Activated T-cell treated with anti-CD3 and anti-CD28 coated beads, Interleukin-2, amount 50 U/mL, for 48 hours (primary cell): ENCODE data around the gene GLRX.
"Not testable (repeated sequence)": the region's sequence is repeated elsewhere in the genome, so short reads cannot be mapped to it uniquely, and the experiment has no call there.

Experiments
- DNase-seq, 2 experiments: peaks; one replicate each; pipeline ENCODE4 v3.0.0-alpha.2; 2020

The GLRX gene

DNA sequence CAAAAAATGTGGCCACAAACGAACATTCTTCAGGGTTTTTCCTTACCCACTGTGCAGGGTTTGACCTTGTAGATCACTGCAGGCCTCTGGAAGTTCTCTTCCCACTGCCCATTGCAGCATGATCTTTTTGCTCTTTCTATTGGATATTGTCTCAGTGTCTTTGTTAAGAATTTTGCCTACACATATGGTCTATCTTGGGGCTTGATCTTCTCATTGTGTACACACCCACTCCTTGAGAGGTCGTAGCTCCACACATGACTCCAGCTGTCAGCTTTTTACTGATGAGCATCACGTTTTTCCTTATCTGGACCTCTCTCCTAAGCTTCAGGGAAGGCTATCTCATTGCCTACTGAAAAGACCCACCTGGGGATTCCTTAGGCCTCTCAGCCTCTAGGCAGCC, 3.0 kb upstream of the GLRX start:
- no peak for DNase-seq

DNA sequence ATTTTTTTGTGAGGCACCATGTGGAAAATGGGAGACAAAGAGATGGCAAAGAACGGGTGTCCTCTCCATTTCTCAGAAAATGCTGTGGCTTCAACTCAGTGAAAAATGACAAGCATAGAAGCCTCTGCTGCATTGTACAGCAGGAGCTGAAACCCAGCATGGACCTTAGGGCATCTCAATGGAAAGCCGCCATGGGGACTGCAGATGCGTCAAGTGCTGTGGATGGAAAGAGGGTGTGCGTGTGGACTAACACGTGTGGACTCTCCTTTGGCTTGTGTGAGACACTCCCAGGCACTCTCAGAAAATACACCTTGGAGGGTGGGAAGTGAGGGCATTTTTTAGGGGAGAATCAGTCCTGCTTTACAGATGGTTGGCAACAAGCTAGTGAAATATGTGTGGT, 2.2 kb upstream of the GLRX start:
- no peak for DNase-seq

DNA sequence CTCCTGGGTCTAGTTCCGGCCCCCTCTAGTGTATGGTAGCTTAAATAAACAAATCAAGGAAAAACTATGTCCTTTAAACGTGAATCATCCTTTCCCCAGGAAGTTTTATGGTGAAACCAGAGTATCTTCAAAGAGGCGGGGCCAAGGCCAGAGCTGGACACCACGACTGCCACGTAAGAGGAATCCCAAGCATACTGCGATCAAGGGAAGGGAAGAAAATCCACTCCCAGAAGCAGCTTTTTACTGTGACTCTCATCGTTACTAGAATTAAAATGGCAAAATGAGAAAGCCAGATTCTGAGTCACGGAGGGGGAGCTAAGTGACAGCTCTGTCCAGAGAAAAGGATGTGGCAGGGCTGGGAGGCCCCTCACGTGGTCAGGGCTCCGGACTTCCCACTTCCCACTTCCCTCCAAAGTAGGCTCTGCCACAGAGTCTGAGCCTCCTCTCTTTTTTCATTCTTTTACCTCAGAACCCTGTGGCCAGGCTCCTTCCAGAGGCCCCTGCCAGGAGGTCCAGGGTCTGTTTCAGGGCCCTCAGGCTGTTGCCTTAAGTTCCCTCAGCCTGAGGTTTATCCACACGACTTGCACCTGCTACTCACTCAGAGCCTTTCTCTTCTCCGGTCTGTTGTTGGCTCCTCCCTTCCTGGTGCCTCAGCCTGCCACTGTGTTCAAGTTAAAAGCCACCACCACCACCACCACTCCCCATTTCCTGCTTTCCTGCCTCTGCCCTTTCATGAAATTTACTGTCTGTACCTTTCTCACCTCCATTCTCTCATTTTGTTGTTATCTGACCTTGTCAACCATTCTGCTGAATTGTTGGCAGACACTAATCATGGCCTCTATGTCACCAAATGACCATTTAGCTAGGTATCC, 1.4 kb upstream of the GLRX start:
- DNase-seq: peak; percentile 68 to 70

DNA sequence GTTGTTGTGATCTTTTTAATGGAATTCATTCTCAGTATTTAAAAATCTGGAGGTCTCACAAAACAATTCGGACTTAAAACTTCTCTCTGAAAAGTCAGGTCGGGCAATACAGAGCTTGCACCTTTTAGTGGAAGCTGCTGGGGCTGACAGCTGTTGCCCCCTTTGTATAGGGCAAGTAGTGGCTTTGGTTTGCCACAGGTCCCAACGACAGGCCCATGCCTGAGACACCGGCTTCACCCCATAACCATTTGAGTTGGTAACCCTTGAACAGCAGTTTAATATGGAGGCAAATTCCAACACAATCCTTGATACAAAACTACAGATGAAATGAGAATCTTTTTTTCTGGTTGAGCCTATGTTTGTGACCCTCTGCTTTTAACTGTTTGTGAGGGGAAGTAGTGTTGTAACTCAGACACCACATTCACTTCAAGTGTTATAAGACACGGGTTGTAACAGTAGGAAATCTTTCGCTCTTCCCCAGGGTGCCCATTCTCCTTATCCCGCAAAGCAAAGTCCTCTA, 752 bp upstream of the GLRX start:
- DNase-seq: no peak

DNA sequence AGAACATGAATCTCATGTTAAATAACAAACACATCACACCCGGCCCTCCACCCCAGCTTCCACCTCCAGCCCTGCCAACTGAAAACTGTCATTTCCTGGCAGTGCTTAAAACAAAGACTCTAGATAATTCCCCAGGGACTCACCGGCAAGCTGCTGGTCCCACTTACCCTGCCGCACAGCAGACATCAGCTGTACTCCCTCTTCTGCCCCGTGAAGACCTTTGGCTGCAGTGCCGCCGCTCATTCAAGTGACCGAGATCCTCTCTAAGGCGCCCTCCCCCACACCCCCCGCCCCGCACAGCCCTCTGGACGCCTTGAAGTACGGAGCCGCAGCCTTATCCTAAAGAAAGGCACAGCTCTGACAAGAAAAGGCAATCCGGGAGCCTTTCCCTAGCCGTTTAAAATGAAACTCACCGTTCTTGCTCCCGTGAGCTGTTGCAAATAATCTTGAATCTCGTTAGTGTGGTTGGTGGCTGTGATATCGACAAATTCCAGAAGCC, 434 bp downstream of the GLRX start:
- DNase-seq: peak in 1 of 2 experiments; percentile 60

DNA sequence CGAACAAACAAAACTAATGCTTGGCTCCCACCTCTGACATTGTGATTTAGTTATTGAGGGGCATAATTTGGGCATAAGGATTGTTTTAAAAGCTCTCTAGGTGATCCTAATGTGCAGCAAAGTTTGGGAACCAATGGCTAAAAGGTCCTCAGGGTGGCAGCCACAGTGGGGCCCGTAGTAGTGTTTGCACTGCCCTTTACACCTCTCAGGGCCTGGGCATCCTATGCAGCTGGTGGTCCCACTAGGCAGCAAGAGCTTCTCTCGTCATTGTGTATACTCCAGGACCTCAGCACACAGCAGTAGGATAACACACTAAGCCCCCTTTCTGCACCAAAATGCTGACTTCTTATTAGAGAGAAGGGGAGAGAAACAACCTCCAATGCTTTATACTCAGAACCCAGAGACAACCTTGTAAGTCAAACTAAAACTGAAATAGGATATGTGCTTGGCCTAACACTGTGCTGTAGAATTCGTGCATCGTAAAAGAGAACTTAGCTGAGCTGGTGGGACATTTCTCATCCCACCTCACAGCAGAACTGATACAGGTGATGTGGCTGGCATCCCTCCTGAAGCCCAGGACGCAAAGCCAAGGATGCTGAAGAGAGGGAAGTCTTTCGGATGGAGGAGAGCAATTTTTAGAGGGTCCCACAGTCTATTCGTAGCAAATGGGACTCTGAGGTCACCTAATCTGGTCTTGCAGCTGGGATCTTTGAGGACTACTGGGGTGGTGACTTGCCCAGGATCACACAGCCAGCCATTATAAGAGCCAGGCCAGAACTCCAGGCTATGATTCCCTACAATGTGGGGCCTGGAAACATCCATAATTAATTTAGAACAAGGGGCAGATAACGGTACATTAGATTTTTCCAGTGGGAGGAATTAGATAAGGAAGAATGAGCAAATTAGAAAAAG, 1.2 kb downstream of the GLRX start:
- no peak for DNase-seq

DNA sequence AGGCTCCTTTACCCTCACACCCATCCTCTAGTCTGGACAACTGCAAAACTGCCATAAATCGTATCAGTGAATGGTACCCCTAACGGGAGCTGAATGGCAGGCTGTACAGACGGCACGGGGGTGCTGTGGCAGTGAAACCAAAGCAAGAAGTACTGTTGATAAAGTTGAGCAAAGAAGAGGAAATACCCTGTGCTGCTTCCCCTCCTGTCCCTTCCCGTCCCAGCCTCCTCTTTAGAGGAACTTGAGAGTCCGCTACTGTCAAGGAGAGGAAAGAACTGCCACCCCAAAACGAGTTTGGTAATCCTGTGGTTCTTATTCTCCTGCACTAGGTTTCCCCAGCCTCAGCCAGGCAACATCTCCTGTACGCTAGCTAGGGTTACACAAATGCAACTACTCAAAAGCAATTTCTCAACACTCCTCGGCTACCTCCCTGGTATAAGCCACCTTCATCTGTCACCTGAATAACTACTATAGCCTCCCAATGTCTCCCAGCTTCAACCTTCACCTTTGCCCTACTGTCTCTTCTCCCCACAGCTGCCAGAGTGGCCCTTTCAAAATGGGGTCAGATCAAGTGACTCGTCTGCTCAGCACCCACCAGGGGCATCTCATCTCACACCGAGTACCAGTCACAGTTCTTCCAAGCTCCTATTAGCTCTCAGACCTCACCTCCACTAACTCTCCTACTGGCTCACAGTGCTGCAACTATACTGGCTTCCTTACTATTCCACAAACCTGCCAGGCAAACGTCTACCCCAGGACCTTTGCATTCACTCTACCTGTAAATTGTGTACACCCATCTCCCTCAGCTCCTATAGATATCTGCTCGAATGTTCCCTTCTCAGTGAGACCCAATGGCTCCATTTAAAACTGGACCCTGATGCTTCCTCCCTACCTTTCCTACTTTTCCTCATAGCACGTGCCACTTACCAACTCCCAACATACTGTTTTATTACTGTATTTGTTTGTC, 4.1 kb downstream of the GLRX start:
- peak; percentile 54 to 59 for DNase-seq

DNA sequence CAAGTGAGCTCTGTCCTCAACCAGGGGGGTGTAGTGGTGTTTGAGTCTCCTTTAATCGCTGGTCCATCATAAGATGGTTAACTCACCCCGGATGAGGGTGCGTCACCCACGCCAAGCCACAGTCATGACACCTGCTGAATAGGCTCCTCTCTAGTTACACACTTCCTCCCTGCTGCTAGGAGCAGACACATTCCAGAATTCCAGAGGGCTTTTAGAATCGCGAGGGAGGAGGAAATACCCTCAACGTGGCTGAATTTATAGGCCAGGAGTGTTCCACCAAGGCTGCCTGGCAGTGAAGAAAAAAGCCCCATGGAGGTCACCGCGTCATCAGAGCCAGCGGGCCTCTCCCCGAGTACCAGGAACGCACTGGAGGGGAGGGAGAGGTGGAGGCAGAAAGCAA, 5.1 kb downstream of the GLRX start:
- peak; percentile 59 to 61 for DNase-seq

DNA sequence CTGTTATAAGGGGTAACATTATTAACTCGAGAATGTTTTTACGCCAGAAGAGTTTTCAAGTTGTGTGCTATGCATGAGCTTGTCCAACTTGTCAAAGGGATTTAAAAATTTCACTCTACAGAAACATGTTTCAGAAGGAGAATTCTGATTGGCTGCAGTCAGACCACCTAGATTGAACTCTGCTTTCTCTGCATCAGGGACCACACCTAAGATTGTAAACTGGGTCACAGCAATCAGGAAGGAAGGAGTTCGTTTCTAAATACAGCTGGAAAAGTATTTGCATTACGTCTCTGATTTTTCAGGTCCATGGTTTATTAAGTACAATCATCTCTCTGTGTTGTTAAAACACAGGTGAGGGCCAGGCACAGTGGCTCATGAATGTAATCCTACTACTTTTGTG, 5.8 kb downstream of the GLRX start:
- no peak for DNase-seq

DNA sequence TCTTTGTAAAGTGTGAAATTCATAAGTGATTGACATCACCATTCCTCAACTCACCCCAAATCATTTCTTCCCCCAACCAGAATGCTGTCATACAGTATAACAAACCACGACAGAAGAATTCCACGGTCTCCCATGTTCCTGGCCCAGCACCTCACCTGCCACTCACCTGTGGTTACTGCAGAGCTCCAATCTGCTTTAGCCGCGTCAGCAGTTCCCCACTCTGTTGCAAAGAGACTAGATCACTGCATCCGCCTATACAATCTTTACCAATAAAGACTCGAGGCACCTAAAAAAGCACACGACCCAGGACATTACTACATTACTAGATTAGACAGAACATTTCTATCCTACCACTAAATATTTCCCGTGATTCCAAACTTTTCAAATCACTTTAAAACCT, 6.2 kb downstream of the GLRX start:
- no peak for DNase-seq

DNA sequence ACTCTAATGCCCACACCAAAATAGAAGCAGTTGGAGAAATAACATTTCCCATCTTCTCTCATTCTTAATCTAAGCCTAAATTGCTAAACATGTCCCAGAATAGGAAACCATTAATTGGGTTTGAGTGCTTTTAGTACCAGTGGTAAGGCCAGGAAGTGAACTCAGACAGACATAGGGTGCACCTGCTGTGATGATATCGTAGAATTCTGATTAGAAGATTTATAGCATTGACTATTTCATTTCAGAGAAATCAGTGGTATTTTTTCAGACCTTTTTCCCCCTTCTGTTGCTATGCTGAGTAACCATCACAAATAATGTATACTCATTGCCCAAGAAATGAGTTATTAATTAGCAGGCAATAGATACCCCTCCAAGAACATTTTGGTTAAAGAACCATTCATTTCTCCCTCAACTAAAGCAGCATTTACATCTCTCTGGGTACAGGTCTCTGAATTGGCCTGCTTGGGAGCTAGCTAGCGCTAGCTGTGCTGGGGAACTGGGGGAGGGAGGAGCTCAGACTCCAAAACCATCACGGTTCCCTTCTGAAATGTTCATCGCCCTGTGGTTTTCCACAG, 7.3 kb downstream of the GLRX start:
- no peak for DNase-seq

DNA sequence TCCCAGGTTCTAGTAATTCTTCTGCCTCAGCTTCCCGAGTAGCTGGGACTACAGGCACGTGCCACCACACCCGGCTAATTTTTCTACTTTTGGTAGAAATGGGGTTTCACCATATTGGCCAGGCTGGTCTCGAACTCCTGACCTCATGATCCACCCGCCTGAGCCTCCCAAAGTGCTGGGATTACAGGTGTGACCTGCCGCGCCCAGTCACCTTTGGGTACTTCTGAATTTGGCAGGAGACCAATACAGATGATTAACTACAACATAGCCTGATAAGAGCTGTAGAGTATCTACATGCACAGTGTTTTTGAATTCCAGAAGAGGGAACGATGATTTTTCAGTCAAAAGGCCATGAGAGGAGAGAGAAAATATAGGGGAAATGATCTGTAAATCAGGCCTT, 9.5 kb downstream of the GLRX start:
- not testable (repeated sequence) for DNase-seq

DNA sequence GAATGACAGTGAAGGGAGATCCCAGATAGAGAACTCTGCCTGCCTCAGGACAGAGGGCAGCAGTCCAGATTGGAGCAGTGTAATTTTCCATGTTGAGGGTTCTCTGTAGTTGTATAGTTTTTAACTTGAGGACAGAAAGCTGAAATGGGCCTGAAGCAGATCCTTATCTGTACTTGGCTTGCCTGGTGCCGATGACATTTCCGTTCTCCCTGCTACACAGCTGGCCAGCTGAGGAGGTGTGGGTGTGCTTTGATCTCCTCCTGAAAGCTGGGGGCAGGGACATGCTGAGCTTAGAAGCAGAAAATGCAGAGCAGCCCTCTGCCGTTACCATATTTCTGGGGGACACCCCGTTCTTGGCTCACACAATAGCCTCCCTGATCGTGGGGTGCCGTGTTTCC, 10.5 kb downstream of the GLRX start:
- peak in 1 of 2 experiments; percentile 60 for DNase-seq

DNA sequence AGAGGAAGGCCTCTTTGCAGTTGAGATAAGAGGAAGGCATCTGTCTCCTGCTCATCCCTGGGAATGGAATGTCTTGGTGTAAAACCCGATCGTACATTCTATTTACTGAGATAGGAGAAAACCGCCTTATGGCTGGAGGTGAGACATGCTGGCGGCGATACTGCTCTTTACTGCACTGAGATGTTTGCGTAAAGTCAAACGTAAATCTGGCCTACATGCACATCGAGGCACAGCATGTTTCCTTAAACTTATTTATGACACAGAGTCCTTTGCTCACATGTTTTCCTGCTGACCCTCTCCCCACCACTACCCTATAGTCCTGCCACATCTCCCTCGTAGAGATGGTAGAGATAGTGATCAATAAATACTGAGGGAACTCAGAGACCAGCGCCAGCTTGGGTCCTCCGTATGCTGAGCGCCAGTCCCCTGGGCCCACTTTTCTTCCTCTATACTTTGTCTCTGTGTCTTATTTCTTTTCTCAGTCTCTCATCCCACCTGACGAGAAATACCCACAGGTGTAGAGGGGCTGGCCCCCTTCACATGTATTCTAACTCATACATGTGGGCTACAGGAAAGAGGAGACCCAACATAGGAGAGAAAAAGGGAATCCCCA, 11.0 kb downstream of the GLRX start:
- not testable (repeated sequence) for DNase-seq

DNA sequence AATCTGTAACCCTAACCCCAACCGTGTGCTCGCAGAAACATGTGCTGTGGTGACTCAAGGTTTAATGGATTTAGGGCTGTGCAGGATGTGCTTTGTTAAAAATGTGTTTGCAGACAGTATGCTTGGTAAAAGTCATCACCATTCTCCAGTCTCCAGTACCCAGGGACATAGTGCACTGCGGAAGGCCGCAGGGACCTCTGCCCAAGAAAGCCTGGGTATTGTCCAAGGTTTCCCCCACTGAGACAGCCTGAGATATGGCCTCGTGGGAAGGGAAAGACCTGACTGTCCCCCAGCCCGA, 11.5 kb downstream of the GLRX start:
- DNase-seq: not testable (repeated sequence)

DNA sequence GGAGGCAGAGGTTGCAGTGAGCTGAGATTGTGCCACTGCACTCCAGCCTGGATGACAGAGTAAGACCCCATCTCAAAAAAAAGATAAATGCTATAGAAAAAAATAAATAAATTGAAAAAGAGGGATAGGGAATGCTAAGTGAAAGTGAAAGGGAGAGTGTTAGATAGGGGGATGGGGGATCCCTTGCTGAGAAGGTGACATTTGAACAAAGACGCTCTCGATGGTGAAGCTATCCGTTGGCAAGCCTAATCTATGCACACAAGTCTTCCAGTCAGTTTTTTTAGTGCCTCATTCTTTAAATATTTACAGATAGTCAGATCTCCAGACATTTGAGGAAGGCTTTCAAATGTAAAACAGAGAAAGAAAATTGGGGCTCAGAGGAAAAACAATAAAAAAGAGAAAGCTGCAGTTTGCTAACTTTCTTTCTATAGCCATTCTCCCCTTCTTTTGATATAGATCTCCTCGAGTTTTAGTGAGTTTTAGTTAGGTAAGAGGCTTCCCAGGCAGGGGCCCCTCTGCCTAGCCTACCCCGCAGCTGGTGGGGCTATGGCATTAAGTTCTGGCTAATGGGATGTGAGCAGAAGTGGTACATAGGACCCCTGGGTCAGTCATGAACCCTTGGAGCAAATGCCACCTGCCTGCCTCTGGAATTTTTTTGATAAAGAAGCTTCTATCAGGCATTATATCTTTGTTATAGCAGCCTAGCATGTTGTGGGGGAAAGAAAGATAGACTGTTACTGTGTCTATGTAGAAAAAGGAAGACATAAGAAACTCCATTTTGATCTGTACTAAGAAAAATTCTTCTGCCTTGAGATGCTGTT, 12.0 kb downstream of the GLRX start:
- no peak for DNase-seq

DNA sequence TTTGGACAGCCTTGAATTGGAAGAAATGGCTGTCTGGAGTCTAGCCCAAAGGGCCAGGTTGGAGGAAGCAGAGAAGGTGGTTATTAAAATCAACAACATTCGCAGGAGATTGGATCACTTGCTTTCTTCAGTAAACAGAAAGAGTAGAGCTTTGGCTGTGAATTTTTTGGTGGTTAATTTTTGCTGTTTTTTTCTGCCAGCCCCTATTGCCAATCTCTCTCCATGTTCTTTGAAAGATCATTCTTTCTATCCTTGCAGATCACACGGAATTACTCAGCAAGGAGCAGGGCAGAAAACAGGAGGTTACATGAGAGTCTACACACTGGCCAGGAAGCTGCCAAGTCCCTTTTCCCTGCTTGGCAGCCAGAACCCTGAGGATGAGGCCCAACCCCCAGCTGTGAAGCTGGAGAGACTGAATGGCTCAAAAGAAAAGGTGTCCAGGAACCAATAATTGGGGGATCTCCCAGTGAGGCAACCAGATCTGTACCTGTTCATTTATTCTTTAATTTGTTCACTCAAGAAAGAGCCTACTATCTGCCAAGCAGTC, 13.0 kb downstream of the GLRX start:
- no peak for DNase-seq

DNA sequence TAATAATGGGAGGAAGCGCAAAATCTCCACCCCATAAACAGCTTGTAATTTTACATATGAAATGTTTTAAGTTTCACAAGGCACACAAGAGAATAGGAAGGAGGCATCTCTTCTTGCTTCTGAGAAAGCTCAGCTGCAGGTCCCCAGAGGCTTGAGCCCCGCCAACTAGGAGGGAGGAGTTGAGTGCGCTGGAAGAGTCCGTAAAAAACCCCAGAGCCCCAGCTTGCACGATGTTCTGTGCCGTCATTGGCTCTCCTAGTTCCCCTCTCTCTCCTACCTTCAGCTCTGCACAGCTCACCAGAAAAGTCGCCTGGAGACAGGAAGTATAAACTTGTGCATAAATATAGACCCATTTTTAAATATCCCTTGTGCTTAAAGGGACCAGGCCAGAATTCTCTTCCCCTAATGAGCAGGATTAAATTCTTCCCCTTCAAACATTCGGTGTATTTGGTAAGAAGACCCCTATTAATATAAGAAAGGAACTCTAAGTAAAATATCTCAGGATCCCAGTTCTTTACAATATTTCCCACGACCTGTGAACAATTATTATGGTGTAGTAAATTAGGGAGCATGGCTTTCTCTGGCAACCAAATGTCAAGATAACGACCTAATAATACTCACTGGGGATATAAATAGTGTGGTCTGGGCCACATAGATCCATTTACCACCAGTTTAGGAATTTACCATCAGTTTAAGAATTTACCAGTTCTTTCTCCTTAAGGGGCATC, 13.7 kb downstream of the GLRX start:
- peak; percentile 67 to 76 for DNase-seq

DNA sequence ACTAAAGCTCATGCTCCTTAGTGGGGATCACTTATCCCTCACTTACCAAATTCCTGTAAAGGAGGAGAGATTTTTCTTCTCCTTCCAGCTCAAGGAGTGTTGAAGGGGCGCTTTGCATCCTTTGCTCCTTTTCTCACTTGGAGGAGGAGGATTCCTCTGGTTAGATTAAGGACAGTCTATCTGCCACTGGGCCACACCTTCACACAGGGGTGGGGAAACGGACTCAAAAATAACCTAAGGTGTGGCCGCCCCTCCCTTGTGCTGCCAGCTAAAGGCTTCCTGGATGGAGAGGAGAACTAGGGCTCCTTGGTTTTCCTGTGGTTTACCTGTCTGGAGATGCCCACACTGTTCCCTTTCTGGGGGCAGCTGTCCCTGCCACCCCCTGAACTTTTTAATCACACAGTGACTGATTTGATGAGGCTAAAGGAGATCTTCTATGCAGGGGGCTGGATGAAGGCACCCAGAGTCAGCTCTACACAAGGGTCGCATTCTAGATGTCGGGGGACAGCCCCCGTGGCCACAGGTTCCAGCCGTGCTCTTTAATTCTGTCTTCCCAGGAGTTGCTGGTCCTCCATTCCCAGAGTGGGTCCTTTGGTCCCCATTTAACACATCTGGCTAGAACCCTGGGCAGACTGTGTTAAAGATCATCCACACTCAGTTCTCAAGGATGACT, 14.4 kb downstream of the GLRX start:
- no peak for DNase-seq
